Coronary artery (tissue), 2 donors: ENCODE results near the gene BORCS5.
"Not testable (repeated sequence)": the region's sequence is repeated elsewhere in the genome, so short reads cannot be mapped to it uniquely, and the experiment has no call there.

Experiments
- DNase-seq: peaks from one replicate; pipeline ENCODE4 v3.0.0-alpha.2; 2017; ENCODE audit warnings: low spot score
- H3K27ac ChIP-seq, 2 donors: fragments of 200-600 bp; sonication (generic); one replicate each; pipeline ENCODE4 v1.5.1; 2016 to 2019
- H3K4me3 ChIP-seq: fragments of 200-600 bp; sonication (generic); 2 replicates; pipeline ENCODE4 v1.5.1; 2016; ENCODE audit warnings: mild to moderate bottlenecking, moderate library complexity
- TF ChIP-seq, protein P1 (sequence below): fragments of 200-600 bp; sonication (generic); IDR thresholded peaks from one replicate; pipeline ENCODE4 v1.5.1; 2019; ENCODE audit warnings: antibody characterized with exemption

BORCS5 gene

DNA sequence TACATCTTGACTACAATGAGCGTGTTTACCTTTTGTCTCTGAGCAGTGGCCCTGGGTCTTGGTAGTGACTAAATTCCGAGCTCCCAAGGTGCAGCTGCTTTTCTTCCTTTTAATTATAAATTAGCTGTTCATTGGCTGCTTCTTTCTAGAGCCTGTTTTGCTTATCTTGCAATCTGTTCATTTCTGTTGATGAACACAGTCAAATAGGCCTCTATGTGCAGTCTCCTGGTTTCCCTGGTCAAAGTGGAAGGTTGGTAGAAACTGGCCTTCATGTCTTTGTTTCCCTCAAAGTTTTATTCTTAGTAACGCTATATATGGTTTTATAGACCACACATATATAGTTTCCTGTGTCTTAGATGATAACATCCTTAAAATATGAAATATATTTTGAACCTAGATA lies 111.7 kb downstream of the BORCS5 start:
- H3K4me3 ChIP-seq: no peak overlapping the region
- TF ChIP-seq, protein P1, sequence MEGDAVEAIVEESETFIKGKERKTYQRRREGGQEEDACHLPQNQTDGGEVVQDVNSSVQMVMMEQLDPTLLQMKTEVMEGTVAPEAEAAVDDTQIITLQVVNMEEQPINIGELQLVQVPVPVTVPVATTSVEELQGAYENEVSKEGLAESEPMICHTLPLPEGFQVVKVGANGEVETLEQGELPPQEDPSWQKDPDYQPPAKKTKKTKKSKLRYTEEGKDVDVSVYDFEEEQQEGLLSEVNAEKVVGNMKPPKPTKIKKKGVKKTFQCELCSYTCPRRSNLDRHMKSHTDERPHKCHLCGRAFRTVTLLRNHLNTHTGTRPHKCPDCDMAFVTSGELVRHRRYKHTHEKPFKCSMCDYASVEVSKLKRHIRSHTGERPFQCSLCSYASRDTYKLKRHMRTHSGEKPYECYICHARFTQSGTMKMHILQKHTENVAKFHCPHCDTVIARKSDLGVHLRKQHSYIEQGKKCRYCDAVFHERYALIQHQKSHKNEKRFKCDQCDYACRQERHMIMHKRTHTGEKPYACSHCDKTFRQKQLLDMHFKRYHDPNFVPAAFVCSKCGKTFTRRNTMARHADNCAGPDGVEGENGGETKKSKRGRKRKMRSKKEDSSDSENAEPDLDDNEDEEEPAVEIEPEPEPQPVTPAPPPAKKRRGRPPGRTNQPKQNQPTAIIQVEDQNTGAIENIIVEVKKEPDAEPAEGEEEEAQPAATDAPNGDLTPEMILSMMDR: no peak
- H3K27ac ChIP-seq: no peak overlapping the region
- no peak for DNase-seq

GRCh38 chr12:12469386-12469785 lies 112.5 kb downstream of the BORCS5 start:
- H3K27ac ChIP-seq: no peak overlapping the region
- TF ChIP-seq, protein P1: no peak

DNA sequence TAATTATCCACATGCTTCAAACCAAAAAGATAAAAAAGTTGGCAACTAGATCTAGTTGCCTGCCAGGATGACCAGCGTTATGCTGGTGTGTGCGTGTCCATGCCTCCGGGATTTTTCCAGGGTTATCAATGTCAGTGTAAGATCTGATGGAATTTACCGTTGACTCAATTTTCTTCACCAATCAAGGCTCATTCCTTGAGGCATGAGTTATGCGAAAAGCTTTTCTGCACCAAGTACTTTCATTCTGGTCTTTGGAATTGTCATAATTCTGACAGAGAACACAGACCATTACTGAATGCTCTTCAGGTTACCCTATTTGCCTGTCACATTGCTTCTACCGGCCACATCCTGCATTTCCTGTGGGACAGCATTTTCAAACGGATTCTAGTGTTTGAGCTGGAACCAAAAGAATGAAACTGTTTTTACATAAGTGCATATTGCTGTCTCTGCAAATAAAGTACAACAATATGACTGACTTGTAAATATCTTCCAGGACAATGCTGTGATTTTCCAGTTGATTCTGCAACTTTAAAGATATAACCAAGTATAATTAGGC lies 114.0 kb downstream of the BORCS5 start:
- no peak for DNase-seq
- TF ChIP-seq, protein P1: no peak
- Histone ChIP-seq H3K4me3 (no peak overlapping the region), H3K27ac (no peak overlapping the region)

More at GRCh38 chr12:12469386-12469785, 112.5 kb downstream of the BORCS5 start:
- no peak overlapping the region for H3K4me3 ChIP-seq
- no peak for DNase-seq

DNA sequence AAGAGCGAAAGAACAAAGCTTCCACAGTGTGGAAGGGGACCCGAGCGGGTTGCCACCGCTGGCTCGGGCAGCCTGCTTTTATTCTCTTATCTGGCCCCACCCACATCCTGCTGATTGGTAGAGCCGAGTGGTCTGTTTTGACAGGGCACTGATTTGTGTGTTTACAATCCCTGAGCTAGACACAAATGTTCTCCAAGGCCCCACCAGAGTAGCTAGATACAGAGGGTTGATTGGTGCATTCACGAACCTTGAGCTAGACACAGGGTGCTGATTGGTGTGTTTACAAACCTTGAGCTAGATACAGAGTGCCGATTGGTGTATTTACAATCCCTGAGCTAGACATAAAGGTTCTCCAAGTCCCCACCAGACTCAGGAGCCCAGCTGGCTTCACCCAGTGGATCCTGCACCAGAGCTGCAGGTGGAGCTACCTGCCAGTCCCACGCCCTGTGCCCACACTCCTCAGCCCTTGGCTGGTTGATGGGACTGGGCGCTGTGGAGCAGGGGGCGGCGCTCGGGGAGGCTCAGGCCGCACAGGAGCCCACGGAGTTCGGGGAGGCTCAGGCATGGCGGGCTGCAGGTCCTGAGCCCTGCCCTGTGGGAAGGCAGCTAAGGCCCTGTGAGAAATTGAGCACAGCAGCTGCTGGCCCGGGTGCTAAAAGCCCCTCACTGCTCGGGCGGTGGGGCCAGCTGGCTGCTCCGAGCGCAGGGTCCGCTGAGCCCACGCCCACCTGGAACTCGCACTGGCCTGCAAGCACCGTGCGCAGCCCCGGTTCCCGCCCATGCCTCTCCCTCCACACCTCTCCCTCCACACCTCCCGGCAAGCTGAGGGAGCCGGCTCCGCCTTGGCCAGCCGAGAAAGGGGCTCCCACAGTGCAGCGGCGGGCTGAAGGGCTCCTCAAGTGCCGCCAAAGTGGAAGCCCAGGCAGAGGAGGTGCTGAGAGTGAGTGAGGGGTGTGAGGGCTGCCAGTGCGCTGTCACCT lies 115.4 kb downstream of the BORCS5 start:
- H3K4me3 ChIP-seq, DNase-seq, H3K27ac ChIP-seq: not testable (repeated sequence)

DNA sequence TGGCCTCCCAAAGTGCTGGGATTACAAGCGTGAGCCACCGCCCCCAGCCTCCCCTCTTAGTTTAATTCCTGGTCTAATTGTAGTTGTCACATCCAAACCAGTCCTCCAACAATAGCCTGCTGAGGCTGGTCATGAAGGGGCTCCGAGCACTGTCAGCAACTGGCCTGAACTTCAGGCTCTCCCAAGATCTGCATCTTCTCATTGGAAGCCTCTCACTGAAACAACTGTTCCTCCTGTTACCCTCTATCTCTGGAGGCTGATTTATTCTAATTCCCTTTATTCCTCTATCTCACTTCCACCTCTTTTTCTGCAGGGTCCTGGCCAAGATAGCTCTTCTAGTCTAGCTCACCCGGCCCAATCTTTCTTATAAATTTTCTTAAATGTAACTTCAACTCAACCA lies 116.3 kb downstream of the BORCS5 start:
- no peak for DNase-seq

GRCh38 chr12:12474471-12474928 lies 117.6 kb downstream of the BORCS5 start:
- Histone ChIP-seq H3K4me3 (no peak overlapping the region), H3K27ac (no peak overlapping the region)
- no peak for DNase-seq
- TF ChIP-seq, protein P1: no peak

More for the DNA sequence above, 116.3 kb downstream of the BORCS5 start:
- TF ChIP-seq, protein P1: no peak
- H3K27ac ChIP-seq: no peak overlapping the region
- H3K4me3 ChIP-seq: no peak overlapping the region

GRCh38 chr12:12474931-12475795 lies 118.3 kb downstream of the BORCS5 start:
- H3K27ac ChIP-seq: peak overlapping the region in 1 of 2 donors; percentile 33
- H3K4me3 ChIP-seq: no peak overlapping the region
- TF ChIP-seq, protein P1: no peak
- no peak for DNase-seq
